H1 (cell line): ENCODE data around the gene ARF3. TPM values are rescaled to one million over a fixed set of nuclear protein-coding genes. Genes with fewer than 3 reads are reported as not detected.

Experiments used
- BCL11A ChIP-seq, 2 experiments: IDR thresholded peaks; one replicate each; pipeline ENCODE4 v1.6.1; 2011; ENCODE audit warnings: low read depth in 2 of 2, low read length in 2 of 2, mild to moderate bottlenecking in 2 of 2
- CHD7 ChIP-seq: fragments of 300-600 bp; sonication (generic); IDR thresholded peaks from 2 replicates; pipeline ENCODE4 v1.7.1; 2012; ENCODE audit warnings: low read length, moderate library complexity, mild to moderate bottlenecking, inconsistent platforms; ENCODE audit not compliant: insufficient replicate concordance
- E2F6 ChIP-seq: IDR thresholded peaks from 2 replicates; pipeline ENCODE4 v1.6.1; 2012; ENCODE audit warnings: inconsistent platforms
- GABPA ChIP-seq: IDR thresholded peaks from 2 replicates; pipeline ENCODE4 v1.6.1; 2011; ENCODE audit warnings: mild to moderate bottlenecking, low read length, moderate library complexity, borderline replicate concordance; ENCODE audit not compliant: insufficient read depth
- NRF1 ChIP-seq: IDR thresholded peaks from 2 replicates; pipeline ENCODE4 v1.6.1; 2011; ENCODE audit warnings: mild to moderate bottlenecking, low read depth, low read length, improper control_type of control experiment
- SIRT6 ChIP-seq: IDR thresholded peaks from one replicate; pipeline ENCODE4 v1.7.1; 2012; ENCODE audit warnings: low read length, inconsistent platforms
- SP2 ChIP-seq: IDR thresholded peaks from 2 replicates; pipeline ENCODE4 v1.6.1; 2012; ENCODE audit warnings: mild to moderate bottlenecking, low read length, inconsistent platforms
- TEAD4 ChIP-seq: IDR thresholded peaks from 2 replicates; pipeline ENCODE4 v1.6.1; 2012; ENCODE audit warnings: low read depth, low read length, inconsistent platforms, mixed read lengths
- polyA plus RNA-seq, 7 experiments: library from polyadenylated mRNA; depleted of rRNA in 3 of 7; stranded (reverse) in 5 of 7; unstranded in 2 of 7; fragments of >200 nt in 5 of 7; fragments of 200-250 nt in 2 of 7; gene quantifications; 1 replicate in 5 of 7; 2 replicates in 1 of 7; 4 replicates in 1 of 7; pipeline versions ENCODE4 v1.2.1 to v1.2.3, GENCODE V29; 2011 to 2013; ENCODE audit warnings: missing spikeins in 2 of 7, mixed read lengths in 2 of 7
- total RNA-seq: library from RNA; stranded (reverse); fragmentation: NEBNext Ultra II Directional; extraction: Animal tissue kit (Norgen Biotek cat#: 25700); gene quantifications from 2 replicates; pipeline ENCODE4 v1.2.1, GENCODE V29; 2021
- TF ChIP-seq, protein P1 (sequence below): IDR thresholded peaks from 2 replicates; pipeline ENCODE4 v1.6.1; 2012; ENCODE audit warnings: inconsistent platforms

Gene ARF3
- total and polyA plus RNA-seq, 2 of the 8 experiments (the other 6 are each of a cell fraction or from before 2014, with no cell fraction given), result 231 to 250 TPM

DNA sequence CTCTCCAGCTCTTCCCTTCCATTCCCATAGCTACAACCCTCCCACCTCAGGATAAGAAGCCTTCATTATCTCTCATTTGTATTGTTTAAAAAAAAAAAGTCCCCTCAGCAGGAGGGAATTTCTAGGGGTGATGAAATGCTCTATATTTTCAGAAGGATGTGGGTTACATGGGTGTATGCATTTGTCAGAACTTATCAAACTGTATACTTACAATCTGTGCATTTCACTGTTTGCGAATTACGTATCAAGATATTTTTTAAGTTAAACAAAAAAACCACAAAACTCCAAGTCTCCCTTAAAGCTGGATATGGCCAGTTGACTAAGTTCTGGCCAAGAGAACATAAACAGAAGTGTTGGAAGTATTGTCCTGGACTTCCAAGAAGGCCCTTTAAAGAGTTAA is 30.0 kb downstream of the ARF3 start (continued):
- TF ChIP-seq CHD7, result no peak
- TF ChIP-seq NRF1, result no peak
- TF ChIP-seq, protein P1, sequence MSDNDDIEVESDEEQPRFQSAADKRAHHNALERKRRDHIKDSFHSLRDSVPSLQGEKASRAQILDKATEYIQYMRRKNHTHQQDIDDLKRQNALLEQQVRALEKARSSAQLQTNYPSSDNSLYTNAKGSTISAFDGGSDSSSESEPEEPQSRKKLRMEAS, result no peak
- TF ChIP-seq BCL11A (IDR thresholded peaks at IDR 0.05; ENCODE audit: low read depth in 2 of 2, low read length in 2 of 2), result no peak
- no peak for TF ChIP-seq TEAD4
- no peak for TF ChIP-seq SIRT6
- TF ChIP-seq SP2, result no peak
- TF ChIP-seq E2F6, result no peak
- no peak for TF ChIP-seq GABPA
